Activated T-helper 17 cell treated with anti-CD3 and anti-CD28 coated beads, Interleukin-2, amount 50 U/mL, for 72 hours (primary cell): ENCODE data around the gene MXRA8. TPM values are rescaled to one million over a fixed set of nuclear protein-coding genes. Genes with fewer than 3 reads are reported as not detected.
A peak's percentile ranks its signal among the peaks of the same experiment; 100 is the strongest.

Source experiments
- ATAC-seq: fragments of 150-1000 bp; cut with Tn5 transposase; replicated peaks from 2 replicates; pipeline ENCODE4 v1.10.0; 2021; ENCODE audit warnings: mild to moderate bottlenecking, moderate library complexity
- H3K27ac Mint-ChIP-seq: one replicate; pipeline ENCODE4 v1.8.0; 2022; ENCODE audit warnings: mixed read lengths
- H3K27me3 Mint-ChIP-seq: one replicate; pipeline ENCODE4 v1.8.0; 2022; ENCODE audit warnings: mixed read lengths
- H3K36me3 Mint-ChIP-seq: one replicate; pipeline ENCODE4 v1.8.0; 2022; ENCODE audit warnings: low read depth, mild to moderate bottlenecking, mixed read lengths
- H3K4me1 Mint-ChIP-seq: one replicate; pipeline ENCODE4 v1.8.0; 2022; ENCODE audit warnings: mixed read lengths
- H3K4me3 Mint-ChIP-seq: one replicate; pipeline ENCODE4 v1.8.0; 2022; ENCODE audit warnings: mild to moderate bottlenecking, mixed read lengths
- H3K9me3 Mint-ChIP-seq: one replicate; pipeline ENCODE4 v1.8.0; 2022; ENCODE audit warnings: mixed read lengths
- total RNA-seq, 2 donors: library from RNA; stranded (reverse); gene quantifications; one replicate each; pipeline ENCODE4 v1.2.3, GENCODE V29; 2022

The MXRA8 gene
- total RNA-seq, 2 donors from 2014 or later, result 0.56 TPM; not detected in 1

GRCh38 chr1:1332774-1333480 lies 25.4 kb downstream of the MXRA8 start:
- H3K27ac Mint-ChIP-seq, result no peak overlapping the region
- ATAC-seq, result no peak
- no peaks in the 10 kb centered on the region for H3K9me3 Mint-ChIP-seq
- H3K4me3 Mint-ChIP-seq, result no peak overlapping the region
- no peaks in the 10 kb centered on the region for H3K36me3 Mint-ChIP-seq
- H3K27me3 Mint-ChIP-seq, result no peaks in the 10 kb centered on the region
- no peaks in the 10 kb centered on the region for H3K4me1 Mint-ChIP-seq

- Mint-ChIP-seq H3K27me3 (no peaks in the 10 kb centered on the region), H3K4me3 (no peak overlapping the region), H3K36me3 (no peaks in the 10 kb centered on the region), H3K9me3 (no peaks in the 10 kb centered on the region), H3K27ac (no peak overlapping the region), H3K4me1 (no peaks in the 10 kb centered on the region)
- no peak for ATAC-seq
These were observed 26.2 kb downstream of the MXRA8 start for GRCh38 chr1:1332031-1332755.

DNA sequence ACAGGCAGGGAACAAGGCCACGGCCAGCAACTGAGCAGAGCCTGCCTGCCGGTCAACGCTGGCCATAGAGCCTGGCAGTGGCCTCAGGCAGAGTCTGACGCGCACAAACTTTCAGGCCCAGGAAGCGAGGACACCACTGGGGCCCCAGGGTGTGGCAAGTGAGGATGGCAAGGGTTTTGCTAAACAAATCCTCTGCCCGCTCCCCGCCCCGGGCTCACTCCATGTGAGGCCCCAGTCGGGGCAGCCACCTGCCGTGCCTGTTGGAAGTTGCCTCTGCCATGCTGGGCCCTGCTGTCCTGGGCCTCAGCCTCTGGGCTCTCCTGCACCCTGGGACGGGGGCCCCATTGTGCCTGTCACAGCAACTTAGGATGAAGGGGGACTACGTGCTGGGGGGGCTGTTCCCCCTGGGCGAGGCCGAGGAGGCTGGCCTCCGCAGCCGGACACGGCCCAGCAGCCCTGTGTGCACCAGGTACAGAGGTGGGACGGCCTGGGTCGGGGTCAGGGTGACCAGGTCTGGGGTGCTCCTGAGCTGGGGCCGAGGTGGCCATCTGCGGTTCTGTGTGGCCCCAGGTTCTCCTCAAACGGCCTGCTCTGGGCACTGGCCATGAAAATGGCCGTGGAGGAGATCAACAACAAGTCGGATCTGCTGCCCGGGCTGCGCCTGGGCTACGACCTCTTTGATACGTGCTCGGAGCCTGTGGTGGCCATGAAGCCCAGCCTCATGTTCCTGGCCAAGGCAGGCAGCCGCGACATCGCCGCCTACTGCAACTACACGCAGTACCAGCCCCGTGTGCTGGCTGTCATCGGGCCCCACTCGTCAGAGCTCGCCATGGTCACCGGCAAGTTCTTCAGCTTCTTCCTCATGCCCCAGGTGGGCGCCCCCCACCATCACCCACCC lies 27.0 kb downstream of the MXRA8 start, which contains the start of gene TAS1R3:
TSS of gene TAS1R3 (plus strand) at position 213 of the 898 bp plus-strand sequence. CDS start at position 279, 66 bp downstream.
- Mint-ChIP-seq H3K27ac (no peak within 1 kb of the TSS), H3K4me1 (no peaks in the 10 kb centered on the region)
- ATAC-seq, result no peak

DNA sequence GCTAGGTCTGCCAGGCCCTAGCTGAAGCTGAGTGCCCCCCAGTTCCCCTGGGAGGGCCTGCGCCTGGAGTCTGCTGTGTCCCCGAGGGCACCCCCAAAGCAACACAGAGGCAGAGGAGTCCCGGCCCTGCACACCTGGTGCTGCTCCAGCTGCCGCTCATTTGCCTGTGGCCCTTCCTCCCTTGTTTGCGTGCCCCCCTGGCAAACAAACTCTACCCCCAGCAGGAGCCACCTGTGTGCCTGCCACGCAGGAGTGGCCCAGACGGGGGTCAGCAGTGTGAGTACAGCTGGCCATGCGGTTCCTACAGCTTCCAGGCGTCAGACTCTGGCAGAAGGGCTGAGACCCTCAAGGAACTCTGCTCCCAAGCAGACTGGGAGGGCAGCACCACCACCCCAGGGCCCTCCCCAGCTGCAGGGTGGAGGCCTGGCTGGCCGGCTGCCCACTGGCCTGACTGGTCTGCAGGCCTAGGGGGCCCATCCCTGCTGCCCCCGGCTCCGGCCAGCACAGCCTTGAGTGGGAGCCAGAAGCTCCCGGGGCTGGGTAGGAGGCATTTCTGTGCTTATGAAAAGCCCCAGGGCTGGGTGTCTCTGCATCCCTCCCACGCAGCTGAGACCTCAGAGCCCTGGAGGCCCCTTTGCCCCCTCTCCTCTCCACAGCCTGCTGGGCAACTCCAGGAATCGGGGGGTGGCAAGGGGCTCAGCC lies 27.8 kb downstream of the MXRA8 start:
- no peaks in the 10 kb centered on the region for H3K27me3 Mint-ChIP-seq
- H3K4me1 Mint-ChIP-seq, result no peaks in the 10 kb centered on the region
- H3K9me3 Mint-ChIP-seq, result no peaks in the 10 kb centered on the region
- H3K36me3 Mint-ChIP-seq, result no peaks in the 10 kb centered on the region
- ATAC-seq, result no peak
- no peak overlapping the region for H3K27ac Mint-ChIP-seq
- H3K4me3 Mint-ChIP-seq, result no peak overlapping the region

More for the DNA sequence above, 27.0 kb downstream of the MXRA8 start, which contains the start of gene TAS1R3:
- Mint-ChIP-seq H3K9me3 (no peaks in the 10 kb centered on the region), H3K36me3 (no peaks in the 10 kb centered on the region), H3K4me3 (no peak within 1 kb of the TSS), H3K27me3 (no peaks in the 10 kb centered on the region)

DNA sequence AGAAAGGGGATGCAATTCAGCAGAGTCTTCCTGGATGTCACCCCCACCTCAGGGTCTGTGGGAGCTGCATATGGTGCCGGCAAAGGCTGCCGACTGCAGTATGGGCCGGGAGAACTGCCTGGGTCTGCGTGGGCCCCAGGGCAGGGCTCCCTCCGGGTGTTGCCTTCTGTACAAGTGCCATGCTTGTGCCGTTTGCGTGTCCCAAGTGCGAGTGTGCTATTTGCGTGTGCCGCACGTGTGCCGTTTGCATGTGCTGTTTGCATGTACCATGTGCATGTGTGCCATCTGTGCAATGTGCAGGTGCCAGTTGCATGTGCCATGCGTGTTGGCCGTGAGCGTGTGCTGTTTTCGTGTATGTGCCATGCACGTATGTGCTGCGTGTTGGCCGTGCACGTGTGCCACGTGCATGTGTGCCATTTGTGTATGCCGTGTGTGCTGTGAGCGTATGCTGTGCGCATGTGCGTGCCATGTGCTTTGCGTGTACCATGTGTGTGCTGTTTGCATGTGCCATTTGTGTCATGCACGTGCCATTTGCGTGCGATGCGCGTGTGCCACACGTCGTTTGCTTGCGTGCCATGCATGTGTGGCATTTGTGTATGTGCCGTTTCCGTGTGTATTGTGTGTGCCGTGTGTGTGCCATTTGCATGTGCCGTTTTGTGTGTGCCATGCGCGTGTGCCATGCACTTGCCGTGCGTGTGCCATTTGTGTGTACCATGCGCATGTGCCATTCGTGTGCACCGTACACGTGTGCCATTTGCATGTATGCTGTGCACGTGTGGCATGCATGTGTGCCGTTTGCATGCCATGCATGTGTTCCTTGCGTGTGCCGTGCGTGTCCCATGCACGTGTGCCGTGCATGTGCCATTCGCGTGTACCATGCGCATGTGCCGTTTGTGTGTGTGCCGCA lies 28.8 kb downstream of the MXRA8 start:
- H3K36me3 Mint-ChIP-seq, result no peaks in the 10 kb centered on the region
- no peaks in the 10 kb centered on the region for H3K4me1 Mint-ChIP-seq
- no peaks in the 10 kb centered on the region for H3K9me3 Mint-ChIP-seq
- no peak overlapping the region for H3K27ac Mint-ChIP-seq
- H3K4me3 Mint-ChIP-seq, result no peak overlapping the region
- H3K27me3 Mint-ChIP-seq, result no peaks in the 10 kb centered on the region
- no peak for ATAC-seq

- ATAC-seq, result no peak
- H3K36me3 Mint-ChIP-seq, result peaks cover 6% of the 10 kb centered on the region
- H3K27me3 Mint-ChIP-seq, result no peaks in the 10 kb centered on the region
These were observed 30.1 kb downstream of the MXRA8 start for GRCh38 chr1:1328254-1328653.

GRCh38 chr1:1327291-1327690 lies 31.1 kb downstream of the MXRA8 start:
- Mint-ChIP-seq H3K27me3 (no peaks in the 10 kb centered on the region), H3K9me3 (no peaks in the 10 kb centered on the region), H3K27ac (no peak overlapping the region), H3K4me3 (no peak overlapping the region), H3K4me1 (peaks cover 10% of the 10 kb centered on the region), H3K36me3 (peaks cover 6% of the 10 kb centered on the region)
- ATAC-seq, result no peak

More at GRCh38 chr1:1328254-1328653, 30.1 kb downstream of the MXRA8 start:
- Mint-ChIP-seq H3K4me3 (no peak overlapping the region), H3K4me1 (peaks cover 6% of the 10 kb centered on the region), H3K27ac (no peak overlapping the region), H3K9me3 (no peaks in the 10 kb centered on the region)

DNA sequence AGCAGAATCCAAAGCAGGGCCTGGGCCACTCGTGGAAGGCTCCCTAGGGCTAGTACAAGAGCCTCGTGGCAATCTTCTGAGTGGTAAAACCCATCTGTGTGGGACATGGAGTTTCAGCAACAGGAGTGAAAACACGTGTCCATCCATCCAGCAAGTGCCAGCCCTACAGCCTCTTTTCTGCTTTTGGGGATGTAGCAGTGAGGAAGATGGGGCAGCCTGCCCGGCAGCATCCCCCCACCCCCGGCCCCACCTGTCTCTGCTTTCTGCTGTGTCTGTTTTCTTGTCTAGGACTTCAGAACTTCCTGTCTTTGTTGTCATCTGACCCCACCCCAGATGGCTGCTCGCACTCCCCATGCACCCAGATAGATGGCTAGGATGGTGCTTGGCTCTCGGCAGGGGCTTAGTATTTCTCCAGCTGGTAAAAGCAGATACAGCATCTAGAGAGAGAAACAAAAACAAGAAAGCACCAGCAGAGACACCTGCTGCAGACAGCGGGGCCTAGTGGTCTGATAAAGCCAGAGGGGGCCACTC lies 32.2 kb downstream of the MXRA8 start:
- H3K27me3 Mint-ChIP-seq, result no peaks in the 10 kb centered on the region
- ATAC-seq, result no peak
- peak overlapping the region; percentile 59 for H3K27ac Mint-ChIP-seq
- peaks cover 13% of the 10 kb centered on the region for H3K4me1 Mint-ChIP-seq
- H3K9me3 Mint-ChIP-seq, result no peaks in the 10 kb centered on the region
- H3K4me3 Mint-ChIP-seq, result peak overlapping the region; percentile 69
- H3K36me3 Mint-ChIP-seq, result peaks cover 6% of the 10 kb centered on the region

GRCh38 chr1:1325288-1326074 lies 32.9 kb downstream of the MXRA8 start:
- Mint-ChIP-seq H3K27ac (peak overlapping the region; percentile 59), H3K4me3 (peak overlapping the region; percentile 69), H3K36me3 (peaks cover 6% of the 10 kb centered on the region), H3K27me3 (no peaks in the 10 kb centered on the region), H3K4me1 (peaks cover 13% of the 10 kb centered on the region), H3K9me3 (no peaks in the 10 kb centered on the region)
- ATAC-seq, result no peak

DNA sequence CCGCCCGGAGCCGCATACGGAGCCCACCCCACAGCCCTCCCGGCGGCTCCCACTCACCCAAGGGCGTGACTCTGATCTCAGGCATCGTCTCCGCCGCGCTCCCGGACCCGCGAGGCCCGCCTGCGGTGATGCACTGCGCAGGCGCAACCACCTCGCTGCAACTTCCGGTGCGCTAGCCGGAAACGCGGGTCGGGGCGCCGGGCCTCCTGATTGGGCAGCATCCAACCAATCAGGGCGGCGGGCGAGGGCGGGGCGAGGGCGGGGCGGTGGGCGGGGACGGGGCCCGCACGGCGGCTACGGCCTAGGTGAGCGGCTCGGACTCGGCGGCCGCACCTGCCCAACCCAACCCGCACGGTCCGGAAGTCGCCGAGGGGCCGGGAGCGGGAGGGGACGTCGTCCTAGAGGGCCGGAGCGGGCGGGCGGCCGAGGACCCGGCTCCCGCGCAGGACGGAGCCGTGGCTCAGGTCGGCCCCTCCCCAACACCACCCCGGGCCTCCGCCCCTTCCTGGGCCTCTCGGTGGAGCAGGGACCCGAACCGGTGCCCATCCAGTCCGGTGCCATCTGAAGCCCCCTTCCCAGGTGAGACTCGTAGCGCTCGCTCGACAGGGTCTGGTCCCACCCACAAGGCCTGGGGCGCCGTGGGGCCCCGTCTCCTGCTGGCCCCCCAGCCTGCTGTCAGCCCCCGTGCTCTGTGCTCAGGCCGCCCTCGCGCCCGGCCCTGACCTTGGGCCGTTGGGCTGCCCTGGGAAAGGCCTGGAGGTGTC lies 33.6 kb downstream of the MXRA8 start, which contains the start of the genes CPTP and INTS11:
TSS of gene CPTP (plus strand) at position 279 of the 764 bp plus-strand sequence. CDS start 2,109 bp downstream, outside the sequence.
TSS of gene INTS11 (minus strand) at position 137 of the 764 bp plus-strand sequence. CDS start at position 85, 52 bp downstream.
- Mint-ChIP-seq H3K27ac (peak within 1 kb of the TSS; percentile 86), H3K36me3 (peaks cover 12% of the 10 kb centered on the region)

DNA sequence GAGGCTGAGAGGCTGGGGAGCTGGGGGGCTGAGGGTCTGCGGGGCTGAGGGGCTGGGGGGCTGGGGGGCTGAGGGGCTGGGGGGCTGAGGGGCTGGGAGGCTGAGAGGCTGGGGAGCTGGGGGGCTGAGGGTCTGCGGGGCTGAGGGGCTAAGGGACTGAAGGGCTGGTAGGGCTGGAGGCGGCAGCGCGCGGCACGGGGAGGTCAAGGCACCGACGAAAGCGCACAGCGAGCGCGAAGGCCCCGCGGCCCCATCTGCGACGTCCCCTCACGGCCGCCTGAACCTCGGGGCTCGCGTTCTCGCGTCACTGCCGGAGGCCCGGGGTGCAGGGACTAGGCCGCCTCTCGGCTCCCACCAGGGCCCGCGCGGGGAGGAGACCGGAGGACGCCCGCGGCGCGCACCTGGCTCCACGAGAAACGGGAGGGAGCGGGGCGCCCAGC lies 34.3 kb downstream of the MXRA8 start:
- peak overlapping the region; percentile 80 for H3K4me3 Mint-ChIP-seq
- no peak for ATAC-seq
- no peaks in the 10 kb centered on the region for H3K9me3 Mint-ChIP-seq
- H3K36me3 Mint-ChIP-seq, result peaks cover 18% of the 10 kb centered on the region
- peak overlapping the region; percentile 83 for H3K27ac Mint-ChIP-seq
- peaks cover 13% of the 10 kb centered on the region for H3K4me1 Mint-ChIP-seq
- H3K27me3 Mint-ChIP-seq, result no peaks in the 10 kb centered on the region

More for the DNA sequence above, 33.6 kb downstream of the MXRA8 start, which contains the start of the genes CPTP and INTS11:
- no peaks in the 10 kb centered on the region for H3K27me3 Mint-ChIP-seq
- no peaks in the 10 kb centered on the region for H3K9me3 Mint-ChIP-seq
- ATAC-seq, result peak; percentile 91
- H3K4me3 Mint-ChIP-seq, result peak within 1 kb of the TSS; percentile 80
- H3K4me1 Mint-ChIP-seq, result peaks cover 13% of the 10 kb centered on the region
